HFF-Myc (cell line): ENCODE data around the gene PNPLA6.

Source experiments
- DNase-seq: peaks from one replicate; pipeline ENCODE4 v3.0.0-alpha.2; 2011; ENCODE audit warnings: low read depth; ENCODE audit errors: extremely low read depth
- H3K4me3 ChIP-seq: replicated peaks from 2 replicates; pipeline ENCODE4 v1.5.1; 2011; ENCODE audit warnings: low read depth, mild to moderate bottlenecking, control low read depth, low read length
- TF ChIP-seq, protein P1 (sequence below): IDR thresholded peaks from 2 replicates; pipeline ENCODE4 v1.5.1; 2012; ENCODE audit warnings: mild to moderate bottlenecking, low read depth, low read length, control low read depth; ENCODE audit errors: missing control alignments

Gene PNPLA6

DNA sequence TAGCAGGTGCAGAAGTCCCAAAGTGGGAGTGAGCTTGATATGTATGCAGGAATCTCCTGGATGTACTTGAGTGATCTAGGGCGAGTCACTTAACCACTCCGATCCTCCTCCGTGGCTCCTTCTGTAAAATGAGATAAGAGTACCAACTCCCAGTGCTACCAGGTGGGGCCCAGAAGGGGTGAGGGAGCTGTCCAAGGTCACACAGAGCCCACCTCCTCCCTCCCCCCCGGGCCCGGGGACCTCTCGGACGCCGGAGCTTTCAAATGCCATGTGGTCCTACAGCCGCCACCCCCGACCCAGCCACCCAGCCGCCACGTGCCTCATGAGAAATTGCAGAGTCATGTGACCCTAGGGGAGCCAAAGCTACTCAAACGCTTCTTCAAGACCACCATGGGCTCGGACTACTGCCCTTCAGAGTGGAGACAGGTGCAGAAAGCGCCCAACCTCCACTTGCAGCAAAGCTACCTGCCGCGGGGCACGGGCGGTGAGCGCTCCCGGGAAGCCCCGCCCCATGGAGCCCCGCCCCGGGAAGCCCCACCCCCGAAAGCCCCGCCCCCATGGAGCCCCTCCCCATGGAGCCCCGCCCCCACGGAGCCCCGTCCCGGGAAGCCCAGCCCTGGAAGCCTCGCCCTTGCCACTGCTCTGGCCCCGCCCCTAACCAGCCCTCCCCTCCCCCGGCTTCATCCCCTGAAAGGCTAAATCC, 29.7 kb upstream of the PNPLA6 start:
- DNase-seq = no peak
- TF ChIP-seq, protein P1, sequence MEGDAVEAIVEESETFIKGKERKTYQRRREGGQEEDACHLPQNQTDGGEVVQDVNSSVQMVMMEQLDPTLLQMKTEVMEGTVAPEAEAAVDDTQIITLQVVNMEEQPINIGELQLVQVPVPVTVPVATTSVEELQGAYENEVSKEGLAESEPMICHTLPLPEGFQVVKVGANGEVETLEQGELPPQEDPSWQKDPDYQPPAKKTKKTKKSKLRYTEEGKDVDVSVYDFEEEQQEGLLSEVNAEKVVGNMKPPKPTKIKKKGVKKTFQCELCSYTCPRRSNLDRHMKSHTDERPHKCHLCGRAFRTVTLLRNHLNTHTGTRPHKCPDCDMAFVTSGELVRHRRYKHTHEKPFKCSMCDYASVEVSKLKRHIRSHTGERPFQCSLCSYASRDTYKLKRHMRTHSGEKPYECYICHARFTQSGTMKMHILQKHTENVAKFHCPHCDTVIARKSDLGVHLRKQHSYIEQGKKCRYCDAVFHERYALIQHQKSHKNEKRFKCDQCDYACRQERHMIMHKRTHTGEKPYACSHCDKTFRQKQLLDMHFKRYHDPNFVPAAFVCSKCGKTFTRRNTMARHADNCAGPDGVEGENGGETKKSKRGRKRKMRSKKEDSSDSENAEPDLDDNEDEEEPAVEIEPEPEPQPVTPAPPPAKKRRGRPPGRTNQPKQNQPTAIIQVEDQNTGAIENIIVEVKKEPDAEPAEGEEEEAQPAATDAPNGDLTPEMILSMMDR = no peak
- H3K4me3 ChIP-seq = no peak overlapping the region

DNA sequence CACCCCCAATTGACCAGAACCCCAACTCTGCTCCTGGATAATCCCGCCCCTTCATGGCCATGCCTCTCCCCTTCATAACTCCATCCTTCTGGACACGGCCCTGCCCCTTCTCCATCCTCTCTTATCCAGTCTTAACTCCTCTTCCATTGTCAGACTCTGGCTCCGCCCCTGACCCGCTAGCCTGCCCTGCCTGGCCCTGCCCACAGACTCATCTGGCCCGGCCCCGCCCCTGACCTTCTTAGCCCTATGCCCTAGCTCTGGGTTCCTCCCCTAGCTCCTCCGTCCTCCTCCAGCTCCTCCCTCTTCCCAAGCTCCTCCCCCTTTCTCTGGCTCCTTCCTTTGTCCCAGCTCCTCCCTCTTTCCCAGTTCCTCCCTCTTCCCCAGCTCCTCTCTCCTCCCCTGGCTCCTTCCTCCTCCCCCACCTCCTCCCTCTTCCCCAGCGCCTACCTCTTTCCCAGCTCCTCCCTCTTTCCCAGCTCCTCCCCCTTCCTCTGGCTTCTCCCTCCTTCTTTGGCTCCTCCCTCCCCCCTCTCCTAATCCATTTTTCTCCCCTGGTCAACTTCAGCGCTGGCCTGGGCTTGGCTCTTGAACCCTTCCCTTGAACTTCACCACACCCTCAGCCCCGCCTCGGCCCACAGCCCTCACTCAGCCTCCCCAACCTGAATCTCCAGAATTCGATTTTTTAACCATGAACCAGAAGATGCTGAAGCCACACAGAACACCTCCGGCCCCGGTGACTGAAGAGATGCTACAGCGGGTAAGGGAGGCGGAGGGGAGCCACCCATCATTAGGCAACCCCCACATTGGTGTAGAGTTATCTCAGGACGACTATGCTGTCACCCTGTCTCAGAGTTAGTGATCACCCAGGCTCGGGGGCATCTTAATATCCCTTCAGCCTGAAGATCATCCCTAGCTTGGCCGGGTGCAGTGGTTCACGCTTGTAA, 28.9 kb upstream of the PNPLA6 start:
- DNase-seq = no peak
- H3K4me3 ChIP-seq = no peak overlapping the region
- TF ChIP-seq, protein P1 = no peak

DNA sequence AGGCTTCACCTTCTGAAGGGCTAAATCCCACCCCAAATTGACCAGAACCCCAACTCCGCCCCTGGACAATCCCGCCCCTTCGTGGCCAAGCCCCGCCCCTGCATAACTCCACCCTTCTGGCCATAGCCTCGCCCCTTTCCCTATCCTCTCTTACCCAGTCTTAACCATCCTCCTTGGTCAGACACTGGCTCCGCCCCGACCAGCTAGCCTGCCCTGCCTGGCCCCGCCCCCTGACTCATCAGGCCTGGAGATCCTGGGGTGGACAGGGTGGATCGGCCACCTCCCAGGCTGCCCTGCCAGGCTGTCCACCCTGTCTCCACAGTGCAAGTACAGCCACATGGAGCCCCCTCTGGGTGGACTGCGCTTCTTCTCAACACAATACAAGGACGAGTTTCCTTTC, 27.6 kb upstream of the PNPLA6 start:
- DNase-seq = no peak
- TF ChIP-seq, protein P1 = no peak
- H3K4me3 ChIP-seq = no peak overlapping the region

DNA sequence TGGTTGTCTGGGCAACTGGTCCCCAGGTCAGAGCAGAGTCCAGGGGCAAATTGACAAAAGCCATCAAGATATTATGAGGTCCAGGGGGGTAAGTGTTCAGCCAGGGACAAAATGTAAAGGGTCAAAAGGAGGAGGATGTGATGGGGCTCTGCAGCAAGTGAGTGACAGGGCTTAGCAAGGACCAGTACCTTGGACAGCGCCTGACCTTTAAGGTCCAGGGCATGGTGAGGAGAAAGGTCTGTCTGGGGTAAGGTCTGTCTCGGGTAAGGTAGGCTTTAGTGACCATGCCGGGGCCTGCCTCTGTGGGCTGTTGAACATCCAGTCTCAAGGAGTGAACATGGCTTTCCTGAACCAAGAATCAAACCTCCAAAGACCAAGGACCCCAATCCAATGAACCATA, 25.9 kb upstream of the PNPLA6 start:
- TF ChIP-seq, protein P1 = no peak
- no peak for DNase-seq
- no peak overlapping the region for H3K4me3 ChIP-seq

DNA sequence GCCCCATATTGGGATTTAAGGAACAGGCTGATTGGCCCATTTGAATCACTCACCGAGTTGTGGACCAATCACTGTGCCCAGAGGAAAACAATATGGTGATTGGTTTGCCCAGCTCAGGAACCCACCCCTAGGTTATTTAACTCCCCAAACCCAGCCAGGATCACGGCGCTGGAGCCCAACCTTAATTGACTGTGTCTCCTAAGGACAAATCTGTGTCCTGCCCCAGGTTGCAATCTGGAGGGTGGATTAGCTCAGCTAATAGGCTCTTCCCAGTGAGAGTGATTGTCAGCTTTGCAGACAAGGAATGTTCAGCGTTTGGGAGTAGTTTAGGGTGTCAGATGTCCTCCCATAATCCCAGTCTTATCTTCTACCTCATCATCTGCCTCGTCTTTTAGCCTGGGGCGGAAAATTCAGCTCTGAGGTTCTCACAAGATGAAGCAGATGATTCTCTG, 23.1 kb upstream of the PNPLA6 start:
- no peak for DNase-seq
- H3K4me3 ChIP-seq = no peak overlapping the region
- TF ChIP-seq, protein P1 = no peak

DNA sequence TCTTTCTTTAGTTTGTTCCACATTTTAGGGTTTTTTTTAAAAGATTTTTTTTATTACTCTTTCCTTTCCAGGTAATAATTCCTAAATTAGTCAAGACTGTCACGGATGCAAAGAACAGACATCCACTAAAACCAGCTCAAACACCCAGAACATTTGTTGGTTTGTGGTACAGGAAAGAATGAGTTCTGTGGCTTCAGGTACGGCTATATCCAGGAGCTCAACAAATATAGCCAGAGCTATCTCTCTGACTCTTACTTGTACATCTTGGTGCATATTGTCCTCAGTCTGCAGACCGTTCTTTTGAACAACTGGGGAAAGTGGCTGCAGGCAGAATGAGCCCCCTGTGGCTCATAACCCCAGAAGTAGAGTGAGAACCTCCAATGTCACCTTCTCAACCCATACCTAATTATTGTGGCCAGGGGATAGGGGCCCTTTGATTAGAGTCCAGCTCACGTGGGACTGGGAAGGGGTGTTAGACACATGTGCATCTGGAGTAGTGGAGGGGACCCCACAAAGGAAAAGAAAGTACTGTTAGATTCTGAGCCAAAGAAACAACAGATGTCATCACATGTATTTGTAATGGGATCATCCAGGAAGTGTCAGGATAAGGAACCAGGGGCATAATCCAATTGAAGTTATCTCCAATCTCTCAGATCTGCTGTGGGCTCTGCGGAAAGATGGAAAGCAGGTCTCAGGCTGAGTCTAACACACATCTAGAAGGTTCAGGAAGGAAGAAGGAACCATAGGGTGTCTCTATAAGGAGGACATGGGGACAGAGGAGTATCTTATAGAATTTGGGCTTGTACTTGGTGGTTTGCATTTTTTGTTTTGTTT, 21.5 kb upstream of the PNPLA6 start:
- no peak overlapping the region for H3K4me3 ChIP-seq
- DNase-seq = no peak
- TF ChIP-seq, protein P1 = no peak
